Testis (tissue), 3 donors: ENCODE data around the gene SUPT20H. TPM values are rescaled to one million over a fixed set of nuclear protein-coding genes. Genes with fewer than 3 reads are reported as not detected.

ENCODE experiments used
- DNase-seq: peaks from one replicate; pipeline ENCODE4 v3.0.0-alpha.2; 2019
- H3K27ac ChIP-seq, 2 donors: fragments of 200-600 bp; sonication (generic); one replicate each; pipeline ENCODE4 v1.5.1; 2019
- H3K27me3 ChIP-seq: fragments of 200-600 bp; sonication (generic); one replicate; pipeline ENCODE4 v1.5.1; 2019
- H3K36me3 ChIP-seq: fragments of 200-600 bp; sonication (generic); one replicate; pipeline ENCODE4 v1.5.1; 2017; ENCODE audit warnings: low read depth; ENCODE audit errors: missing control alignments
- H3K4me1 ChIP-seq: fragments of 200-600 bp; sonication (generic); one replicate; pipeline ENCODE4 v1.5.1; 2019
- H3K4me3 ChIP-seq, 2 donors: fragments of 200-600 bp; sonication (generic); one replicate each; pipeline ENCODE4 v1.5.1; 2017 to 2019
- H3K9me3 ChIP-seq: fragments of 200-600 bp; sonication (generic); one replicate; pipeline ENCODE4 v1.5.1; 2017
- POLR2A ChIP-seq: fragments of 450-650 bp; IDR thresholded peaks from one replicate; pipeline ENCODE4 v1.6.1; 2017; ENCODE audit warnings: antibody characterized with exemption, mild to moderate bottlenecking, moderate library complexity
- WGBS, 2 donors: methylation state at CpG; one replicate each; pipeline ENCODE4 v1.1.5; 2018; 5-methylcytosine and 5-hydroxymethylcytosine counted together
- intact Hi-C: fragments of 100-400 bp; cut with DNase I; formaldehyde crosslinking; loops from one replicate; pipeline ENCODE4 v1.15.1; 2023; ENCODE audit warnings: low total_unique reads
- polyA plus RNA-seq: library from polyadenylated mRNA; stranded (reverse); fragments of 350-450 nt; fragmentation: Illumina TruSeq; extraction: RNeasy Lipid Tissue Mini Kit (QIAGEN cat#74804); gene quantifications from one replicate; pipeline ENCODE4 v1.2.3, GENCODE V29; 2014; ENCODE audit warnings: low read depth, low replicate concordance; ENCODE audit not compliant: insufficient read depth
- total RNA-seq, 2 donors: library from RNA; depleted of rRNA; stranded (reverse); fragments of >200 nt; gene quantifications; one replicate each; pipeline ENCODE4 v1.2.3, GENCODE V29; 2016
- TF ChIP-seq, protein P1 (sequence below), 3 experiments: fragments of 450-650 bp in 2 of 3; fragments of 200-600 bp in 1 of 3; sonication (generic) in 1 of 3; IDR thresholded peaks; one replicate each; pipeline ENCODE4 v1.5.1; 2016 to 2019; ENCODE audit warnings: antibody characterized with exemption in 3 of 3, mild to moderate bottlenecking in 2 of 3, moderate library complexity in 1 of 3

SUPT20H gene
- total and polyA plus RNA-seq, 3 donors from 2014 or later: 109 to 176 (median 119) TPM

DNA sequence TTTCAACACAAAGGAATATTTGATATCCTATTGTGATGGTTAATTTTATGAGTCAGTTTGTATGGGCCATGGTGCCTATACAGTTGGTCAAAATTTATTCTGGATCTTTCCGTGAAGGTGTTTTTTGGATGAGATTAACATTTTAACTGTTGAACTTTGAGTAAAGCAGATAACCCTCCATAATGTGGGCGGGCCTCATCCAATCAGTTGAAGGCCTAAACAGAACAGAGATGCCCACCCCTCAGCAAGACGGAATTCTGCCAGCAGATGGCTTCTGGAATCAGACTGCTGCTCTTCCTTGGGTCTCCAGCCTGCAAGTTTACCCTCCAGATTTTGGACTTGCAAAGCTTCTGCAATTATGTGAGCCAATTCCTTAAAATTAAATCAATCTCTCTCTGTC lies 30.0 kb upstream of the SUPT20H start:
- TF ChIP-seq, protein P1, sequence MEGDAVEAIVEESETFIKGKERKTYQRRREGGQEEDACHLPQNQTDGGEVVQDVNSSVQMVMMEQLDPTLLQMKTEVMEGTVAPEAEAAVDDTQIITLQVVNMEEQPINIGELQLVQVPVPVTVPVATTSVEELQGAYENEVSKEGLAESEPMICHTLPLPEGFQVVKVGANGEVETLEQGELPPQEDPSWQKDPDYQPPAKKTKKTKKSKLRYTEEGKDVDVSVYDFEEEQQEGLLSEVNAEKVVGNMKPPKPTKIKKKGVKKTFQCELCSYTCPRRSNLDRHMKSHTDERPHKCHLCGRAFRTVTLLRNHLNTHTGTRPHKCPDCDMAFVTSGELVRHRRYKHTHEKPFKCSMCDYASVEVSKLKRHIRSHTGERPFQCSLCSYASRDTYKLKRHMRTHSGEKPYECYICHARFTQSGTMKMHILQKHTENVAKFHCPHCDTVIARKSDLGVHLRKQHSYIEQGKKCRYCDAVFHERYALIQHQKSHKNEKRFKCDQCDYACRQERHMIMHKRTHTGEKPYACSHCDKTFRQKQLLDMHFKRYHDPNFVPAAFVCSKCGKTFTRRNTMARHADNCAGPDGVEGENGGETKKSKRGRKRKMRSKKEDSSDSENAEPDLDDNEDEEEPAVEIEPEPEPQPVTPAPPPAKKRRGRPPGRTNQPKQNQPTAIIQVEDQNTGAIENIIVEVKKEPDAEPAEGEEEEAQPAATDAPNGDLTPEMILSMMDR (IDR thresholded peaks at IDR 0.05): no peak
- TF ChIP-seq POLR2A: no peak
- Histone ChIP-seq H3K9me3 (no peaks in the 10 kb centered on the region), H3K27me3 (no peaks in the 10 kb centered on the region), H3K36me3 (no peaks in the 10 kb centered on the region), H3K4me3 (no peak overlapping the region), H3K27ac (no peak overlapping the region), H3K4me1 (no peaks in the 10 kb centered on the region)
- 90 to 91% methylated on average over 3 of the region's 3 CpGs for WGBS, 2 donors
- intact Hi-C loops: no loop called here
- no peak for DNase-seq

DNA sequence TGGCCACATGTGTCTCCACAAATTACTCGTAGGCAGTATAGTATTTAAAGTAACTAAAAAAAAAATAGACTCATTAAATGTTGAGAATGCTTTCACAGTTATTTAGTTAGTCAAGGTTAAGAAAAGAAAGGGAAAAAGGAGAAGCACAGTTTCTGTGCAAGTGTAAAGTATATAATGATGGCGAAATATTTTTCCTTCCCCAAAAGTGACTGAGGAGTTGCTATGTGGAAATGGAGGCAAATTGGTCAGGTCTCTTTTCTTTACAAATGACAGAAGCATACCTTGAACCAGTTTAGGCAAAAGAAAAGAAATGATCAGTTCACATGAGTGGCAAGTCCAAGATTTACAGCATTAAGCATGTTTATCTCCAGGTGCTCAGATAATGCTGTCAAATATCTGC lies 28.0 kb upstream of the SUPT20H start:
- Histone ChIP-seq H3K9me3 (no peaks in the 10 kb centered on the region), H3K36me3 (no peaks in the 10 kb centered on the region), H3K4me3 (no peak overlapping the region), H3K27ac (no peak overlapping the region), H3K27me3 (no peaks in the 10 kb centered on the region), H3K4me1 (no peaks in the 10 kb centered on the region)
- no peak for DNase-seq
- 79 to 85% methylated on average over 2 of the region's 2 CpGs for WGBS, 2 donors
- intact Hi-C loops: no loop called here
- no peak for TF ChIP-seq POLR2A
- TF ChIP-seq, protein P1 (IDR thresholded peaks at IDR 0.05): no peak

DNA sequence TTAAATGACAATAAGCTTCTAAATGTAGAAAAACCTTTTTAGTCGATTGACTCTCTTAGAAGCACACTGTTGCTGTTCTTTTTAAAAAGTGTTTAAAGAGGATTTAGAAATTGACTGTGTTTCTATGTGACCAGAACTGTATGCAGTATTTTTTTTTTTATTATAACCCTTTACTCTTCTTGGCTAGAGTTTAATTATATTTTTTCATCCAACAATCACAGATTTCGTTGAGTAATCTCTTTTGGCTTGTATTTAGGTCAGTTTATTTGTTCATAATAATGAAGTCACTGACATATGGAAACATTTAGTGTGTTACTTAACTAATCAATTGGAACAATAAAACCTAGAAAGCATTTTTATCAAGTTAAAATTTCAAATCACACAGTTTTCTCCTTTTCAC lies 26.1 kb upstream of the SUPT20H start:
- intact Hi-C loops: no loop called here
- H3K27ac ChIP-seq: no peak overlapping the region
- no peak overlapping the region for H3K4me3 ChIP-seq
- WGBS, 2 donors: 43 to 53% methylated on average over 2 of the region's 2 CpGs
- no peaks in the 10 kb centered on the region for H3K4me1 ChIP-seq
- no peaks in the 10 kb centered on the region for H3K9me3 ChIP-seq
- H3K36me3 ChIP-seq: no peaks in the 10 kb centered on the region
- TF ChIP-seq POLR2A: no peak
- TF ChIP-seq, protein P1 (IDR thresholded peaks at IDR 0.05): no peak
- no peaks in the 10 kb centered on the region for H3K27me3 ChIP-seq
- DNase-seq: no peak

DNA sequence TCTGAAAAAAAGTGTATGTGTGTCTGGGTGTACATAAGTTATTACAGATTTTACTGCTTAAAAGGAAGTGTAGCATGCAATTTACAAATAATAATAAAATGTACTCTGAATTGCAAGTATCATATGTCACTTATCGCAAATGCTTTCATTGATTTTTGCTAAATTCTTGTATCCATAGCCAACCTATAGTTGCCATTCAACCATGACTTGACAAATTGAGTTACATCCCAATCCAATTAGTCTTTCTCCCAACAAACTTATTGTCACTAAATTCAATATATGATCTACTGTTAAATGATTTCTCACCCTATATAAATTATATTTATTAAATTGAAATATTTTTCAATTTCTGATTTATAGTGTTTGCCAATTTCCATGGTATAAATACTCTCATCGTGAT lies 17.3 kb upstream of the SUPT20H start:
- no peak for DNase-seq
- Histone ChIP-seq H3K4me3 (no peak overlapping the region), H3K4me1 (no peaks in the 10 kb centered on the region), H3K27me3 (no peaks in the 10 kb centered on the region), H3K27ac (no peak overlapping the region), H3K9me3 (no peaks in the 10 kb centered on the region), H3K36me3 (no peaks in the 10 kb centered on the region)
- 94 to 99% methylated on average over 2 of the region's 2 CpGs for WGBS, 2 donors
- intact Hi-C loops: no loop called here
- TF ChIP-seq, protein P1 (IDR thresholded peaks at IDR 0.05): no peak
- TF ChIP-seq POLR2A: no peak

DNA sequence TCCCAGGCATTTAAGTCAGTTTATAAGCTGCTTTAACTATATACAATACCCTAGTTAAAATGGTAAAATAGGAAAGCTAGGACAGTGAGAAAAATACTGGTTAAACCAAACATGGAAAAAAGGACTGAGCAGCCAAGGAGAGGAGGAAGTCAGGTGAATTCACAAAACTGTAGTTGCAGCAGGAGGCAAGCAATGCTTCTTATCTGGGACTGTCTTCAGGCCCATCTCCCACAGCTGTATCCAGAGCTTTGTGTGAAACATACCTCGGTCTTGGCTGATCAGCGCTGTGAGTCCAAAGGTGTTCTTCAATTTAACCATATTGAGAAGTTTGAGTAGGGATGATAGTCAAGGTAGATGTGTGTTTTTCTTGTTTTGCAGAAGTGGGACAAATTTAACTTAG lies 15.7 kb upstream of the SUPT20H start:
- Histone ChIP-seq H3K9me3 (no peaks in the 10 kb centered on the region), H3K36me3 (no peaks in the 10 kb centered on the region)

More for the DNA sequence above, 15.7 kb upstream of the SUPT20H start:
- no peak overlapping the region for H3K4me3 ChIP-seq
- no peaks in the 10 kb centered on the region for H3K4me1 ChIP-seq
- WGBS, 2 donors: 81 to 82% methylated on average over 2 of the region's 2 CpGs
- H3K27ac ChIP-seq: no peak overlapping the region
- intact Hi-C loops: no loop called here
- DNase-seq: no peak
- no peaks in the 10 kb centered on the region for H3K27me3 ChIP-seq
- TF ChIP-seq, protein P1 (IDR thresholded peaks at IDR 0.05): no peak
